Ascending aorta (tissue), 2 donors: Measurements from ENCODE around the gene TRPM6. TPM values are rescaled to one million over a fixed set of nuclear protein-coding genes. Genes with fewer than 3 reads are reported as not detected.

Source experiments
- DNase-seq, 2 donors: peaks; one replicate each; pipeline ENCODE4 v3.0.0-alpha.2; 2019; ENCODE audit warnings: low spot score in 2 of 2
- H3K27ac ChIP-seq, 2 donors: fragments of 200-600 bp; sonication (generic); one replicate each; pipeline ENCODE4 v1.5.1; 2016 to 2017; ENCODE audit warnings: mild to moderate bottlenecking in 1 of 2
- H3K27me3 ChIP-seq: fragments of 200-600 bp; sonication (generic); one replicate; pipeline ENCODE4 v1.5.1; 2017
- H3K36me3 ChIP-seq, 2 donors: fragments of 200-600 bp; sonication (generic); one replicate each; pipeline ENCODE4 v1.5.1; 2016
- H3K4me1 ChIP-seq, 2 donors: fragments of 200-600 bp; sonication (generic); one replicate each; pipeline ENCODE4 v1.5.1; 2016 to 2017; ENCODE audit warnings: mild to moderate bottlenecking in 1 of 2
- H3K4me3 ChIP-seq, 2 donors: fragments of 200-600 bp; sonication (generic); one replicate each; pipeline ENCODE4 v1.5.1; 2016 to 2017; ENCODE audit warnings: mild to moderate bottlenecking in 1 of 2
- H3K9me3 ChIP-seq, 2 donors: fragments of 200-600 bp; sonication (generic); one replicate each; pipeline ENCODE4 v1.5.1; 2016
- CTCF ChIP-seq, 3 experiments: fragments of 200-600 bp in 2 of 3; fragments of 450-650 bp in 1 of 3; sonication (generic) in 2 of 3; IDR thresholded peaks; one replicate each; pipeline ENCODE4 v1.5.1; 2016 to 2019; ENCODE audit warnings: antibody characterized with exemption in 3 of 3, mild to moderate bottlenecking in 1 of 3, moderate library complexity in 1 of 3
- intact Hi-C: fragments of 100-400 bp; cut with DNase I; formaldehyde crosslinking; loops from one replicate; pipeline ENCODE4 v1.15.1; 2023
- total RNA-seq: library from RNA; depleted of rRNA; stranded (reverse); fragments of >200 nt; gene quantifications from one replicate; pipeline ENCODE4 v1.1.0, GENCODE V29; 2016

The TRPM6 gene
- total RNA-seq, 1 donor from 2014 or later: 0.96 TPM

GRCh38 chr9:74718709-74719108 is 169.0 kb downstream of the TRPM6 start:
- intact Hi-C loops: no loop called here
- H3K9me3 ChIP-seq: no peaks in the 10 kb centered on the region

GRCh38 chr9:74711341-74711740 is 176.4 kb downstream of the TRPM6 start:
- DNase-seq: no peak
- Histone ChIP-seq H3K27ac (no peak overlapping the region), H3K9me3 (no peaks in the 10 kb centered on the region), H3K27me3 (no peaks in the 10 kb centered on the region), H3K4me3 (no peak overlapping the region), H3K4me1 (no peaks in the 10 kb centered on the region), H3K36me3 (no peaks in the 10 kb centered on the region)
- intact Hi-C loops: no loop called here
- TF ChIP-seq CTCF (IDR thresholded peaks at IDR 0.05): no peak

More at GRCh38 chr9:74718709-74719108, 169.0 kb downstream of the TRPM6 start:
- H3K4me3 ChIP-seq: no peak overlapping the region
- H3K27me3 ChIP-seq: no peaks in the 10 kb centered on the region
- no peaks in the 10 kb centered on the region for H3K36me3 ChIP-seq
- H3K4me1 ChIP-seq: no peaks in the 10 kb centered on the region
- H3K27ac ChIP-seq: no peak overlapping the region
- no peak for TF ChIP-seq CTCF (IDR thresholded peaks at IDR 0.05)
- DNase-seq: no peak

- TF ChIP-seq CTCF (IDR thresholded peaks at IDR 0.05): no peak
- intact Hi-C loops: no loop called here
Observed at GRCh38 chr9:74697535-74697934, 190.2 kb downstream of the TRPM6 start.

GRCh38 chr9:74696520-74696919 is 191.2 kb downstream of the TRPM6 start:
- Histone ChIP-seq H3K27ac (no peak overlapping the region), H3K9me3 (no peaks in the 10 kb centered on the region), H3K4me3 (no peak overlapping the region), H3K36me3 (no peaks in the 10 kb centered on the region), H3K27me3 (no peaks in the 10 kb centered on the region), H3K4me1 (no peaks in the 10 kb centered on the region)
- intact Hi-C loops: no loop called here
- no peak for DNase-seq
- TF ChIP-seq CTCF (IDR thresholded peaks at IDR 0.05): no peak

More at GRCh38 chr9:74697535-74697934, 190.2 kb downstream of the TRPM6 start:
- no peak overlapping the region for H3K27ac ChIP-seq
- no peaks in the 10 kb centered on the region for H3K4me1 ChIP-seq
- H3K27me3 ChIP-seq: no peaks in the 10 kb centered on the region
- DNase-seq: no peak
- no peak overlapping the region for H3K4me3 ChIP-seq
- no peaks in the 10 kb centered on the region for H3K36me3 ChIP-seq
- H3K9me3 ChIP-seq: no peaks in the 10 kb centered on the region

- H3K4me1 ChIP-seq: no peaks in the 10 kb centered on the region
- TF ChIP-seq CTCF (IDR thresholded peaks at IDR 0.05): no peak
- H3K27ac ChIP-seq: no peak overlapping the region
- intact Hi-C loops: no loop called here
- no peak for DNase-seq
- no peak overlapping the region for H3K4me3 ChIP-seq
- no peaks in the 10 kb centered on the region for H3K27me3 ChIP-seq
- no peaks in the 10 kb centered on the region for H3K36me3 ChIP-seq
- H3K9me3 ChIP-seq: no peaks in the 10 kb centered on the region
Observed at GRCh38 chr9:74691058-74691457, 196.7 kb downstream of the TRPM6 start.

- TF ChIP-seq CTCF (IDR thresholded peaks at IDR 0.05): no peak
- H3K9me3 ChIP-seq: no peaks in the 10 kb centered on the region
- H3K4me3 ChIP-seq: no peak overlapping the region
- H3K4me1 ChIP-seq: no peaks in the 10 kb centered on the region
- no peak overlapping the region for H3K27ac ChIP-seq
- DNase-seq: no peak
- no peaks in the 10 kb centered on the region for H3K27me3 ChIP-seq
- no peaks in the 10 kb centered on the region for H3K36me3 ChIP-seq
- intact Hi-C loops: no loop called here
Observed at GRCh38 chr9:74683322-74683721, 204.4 kb downstream of the TRPM6 start.
